GM12864 (cell line): ENCODE measurements around the gene ILF3.

ENCODE experiments used
- DNase-seq: peaks from one replicate; pipeline ENCODE4 v3.0.0-alpha.2; 2011; ENCODE audit warnings: low read depth
- H3K4me3 ChIP-seq: 2 replicates; pipeline ENCODE4 v1.5.1; 2011; ENCODE audit warnings: mild to moderate bottlenecking, low read depth, low read length, control low read depth
- TF ChIP-seq, protein P1 (sequence below): IDR thresholded peaks from 2 replicates; pipeline ENCODE4 v1.5.1; 2011; ENCODE audit warnings: low read depth, mild to moderate bottlenecking, moderate library complexity, low read length, control low read depth, inconsistent platforms; ENCODE audit errors: missing control alignments

ILF3 gene

DNA sequence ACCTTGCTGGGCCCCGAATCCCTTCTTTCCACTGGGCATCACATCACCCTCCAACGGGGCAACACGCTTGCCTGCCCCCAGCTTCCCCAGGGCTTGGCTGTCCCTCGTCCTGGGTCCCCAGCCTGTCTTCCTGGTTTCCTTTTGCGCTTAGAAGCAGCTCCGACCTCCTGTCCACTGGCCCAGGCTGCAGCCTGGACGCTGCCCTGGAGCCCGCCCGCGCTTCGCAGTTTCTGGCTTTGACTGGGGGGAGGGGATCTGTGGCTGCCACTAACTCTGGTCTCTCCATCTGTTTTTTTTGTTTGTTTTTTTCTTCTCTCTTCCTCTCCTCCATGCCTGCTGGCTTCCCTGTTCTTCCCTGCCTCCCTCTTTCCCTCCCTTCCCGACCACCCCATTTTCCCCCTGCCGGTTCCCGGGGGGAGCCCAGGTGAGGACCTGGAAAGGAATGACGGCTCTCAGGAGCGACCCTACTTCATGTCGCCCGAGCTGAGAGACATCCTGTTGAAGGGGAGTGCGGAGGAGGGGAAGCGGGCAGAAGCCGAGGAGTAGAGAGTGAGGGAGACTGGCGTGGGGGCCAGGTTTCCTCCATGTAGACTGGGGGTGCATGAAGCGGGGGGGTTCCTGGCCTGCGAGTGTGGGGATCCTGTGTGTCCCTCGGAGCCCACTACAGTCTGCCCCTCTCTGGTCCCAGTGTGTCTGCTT, 11.5 kb upstream of the ILF3 start:
- no peak for DNase-seq
- no peak overlapping the region for H3K4me3 ChIP-seq
- TF ChIP-seq, protein P1, sequence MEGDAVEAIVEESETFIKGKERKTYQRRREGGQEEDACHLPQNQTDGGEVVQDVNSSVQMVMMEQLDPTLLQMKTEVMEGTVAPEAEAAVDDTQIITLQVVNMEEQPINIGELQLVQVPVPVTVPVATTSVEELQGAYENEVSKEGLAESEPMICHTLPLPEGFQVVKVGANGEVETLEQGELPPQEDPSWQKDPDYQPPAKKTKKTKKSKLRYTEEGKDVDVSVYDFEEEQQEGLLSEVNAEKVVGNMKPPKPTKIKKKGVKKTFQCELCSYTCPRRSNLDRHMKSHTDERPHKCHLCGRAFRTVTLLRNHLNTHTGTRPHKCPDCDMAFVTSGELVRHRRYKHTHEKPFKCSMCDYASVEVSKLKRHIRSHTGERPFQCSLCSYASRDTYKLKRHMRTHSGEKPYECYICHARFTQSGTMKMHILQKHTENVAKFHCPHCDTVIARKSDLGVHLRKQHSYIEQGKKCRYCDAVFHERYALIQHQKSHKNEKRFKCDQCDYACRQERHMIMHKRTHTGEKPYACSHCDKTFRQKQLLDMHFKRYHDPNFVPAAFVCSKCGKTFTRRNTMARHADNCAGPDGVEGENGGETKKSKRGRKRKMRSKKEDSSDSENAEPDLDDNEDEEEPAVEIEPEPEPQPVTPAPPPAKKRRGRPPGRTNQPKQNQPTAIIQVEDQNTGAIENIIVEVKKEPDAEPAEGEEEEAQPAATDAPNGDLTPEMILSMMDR: no peak

- no peak for DNase-seq
- TF ChIP-seq, protein P1: no peak
Measured at GRCh38 chr19:10643172-10643967, 10.8 kb upstream of the ILF3 start.

DNA sequence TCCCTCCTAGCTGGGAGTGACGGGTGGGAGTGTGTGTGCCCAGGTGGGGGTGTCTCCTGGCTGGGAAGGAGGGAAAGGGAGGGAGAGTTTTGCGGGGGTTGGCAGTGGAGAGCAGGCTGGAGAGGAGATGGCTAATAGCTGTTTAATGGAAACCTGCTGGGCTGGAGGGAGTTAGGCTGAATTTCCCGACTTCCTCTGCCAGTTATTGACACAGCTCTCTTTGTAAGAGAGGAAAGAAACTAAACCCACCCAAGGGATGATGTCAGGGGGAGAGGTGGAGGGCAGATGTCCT, 10.2 kb upstream of the ILF3 start:
- TF ChIP-seq, protein P1: no peak
- H3K4me3 ChIP-seq: no peak overlapping the region
- no peak for DNase-seq

More at GRCh38 chr19:10643172-10643967, 10.8 kb upstream of the ILF3 start:
- no peak overlapping the region for H3K4me3 ChIP-seq

DNA sequence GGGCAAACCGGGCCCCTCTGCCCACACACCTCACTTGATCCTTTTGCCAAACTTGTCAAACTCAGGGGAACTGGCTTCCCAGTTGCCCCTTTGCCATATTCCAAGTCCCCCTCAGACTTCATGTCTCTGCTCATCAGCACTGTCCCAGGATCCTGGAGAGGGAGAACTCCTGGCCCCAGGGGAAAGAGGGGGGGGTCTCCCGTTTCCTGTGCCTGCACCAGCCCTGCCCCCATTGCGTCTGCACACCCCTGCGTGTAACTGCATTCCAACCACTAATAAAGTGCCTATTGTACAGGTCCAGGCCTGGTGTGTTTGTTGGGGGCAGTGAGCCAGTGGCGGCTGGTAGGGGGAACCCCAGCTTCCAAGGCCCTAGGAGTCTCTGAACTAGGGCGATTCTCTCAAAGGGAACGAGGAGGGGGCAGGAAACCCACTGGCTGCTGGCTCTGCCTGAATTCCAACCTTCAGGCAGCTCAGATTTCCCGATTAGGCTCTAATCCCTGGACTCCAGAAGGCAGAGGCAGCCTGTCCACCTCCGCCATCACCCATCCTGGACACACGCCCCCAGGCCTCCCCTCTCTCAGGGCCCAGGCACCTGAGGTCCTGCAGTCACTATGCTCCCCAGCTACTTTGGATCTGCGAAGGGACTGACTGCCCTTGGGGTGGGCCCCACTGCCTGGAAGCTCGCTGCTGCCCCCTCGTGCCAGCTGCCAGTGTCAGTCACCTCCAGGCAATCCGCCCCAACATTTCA, 9.7 kb upstream of the ILF3 start:
- no peak overlapping the region for H3K4me3 ChIP-seq
- TF ChIP-seq, protein P1: peak; percentile 89
- DNase-seq: no peak

- no peak for DNase-seq
- no peak overlapping the region for H3K4me3 ChIP-seq
- TF ChIP-seq, protein P1: no peak
Measured at GRCh38 chr19:10646456-10647159, 7.5 kb upstream of the ILF3 start.

DNA sequence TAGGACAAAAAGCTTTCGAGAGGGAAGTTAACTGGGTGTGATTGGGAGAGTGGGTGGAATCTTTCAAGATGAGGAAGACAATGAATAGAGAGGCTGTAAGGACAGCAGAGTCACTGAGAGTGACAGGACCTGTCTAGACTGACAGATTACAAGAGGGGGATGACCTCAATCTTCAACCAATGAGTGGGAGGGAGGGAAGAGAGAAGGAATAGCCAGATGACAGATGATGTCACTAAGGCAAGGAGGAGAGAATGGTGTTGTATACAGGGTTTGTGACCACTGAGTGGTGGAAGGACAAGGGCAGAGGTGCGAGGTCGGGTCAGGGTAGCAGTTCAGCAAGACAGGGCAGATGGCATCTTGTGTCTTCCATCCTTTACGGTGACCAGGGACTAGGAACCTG, 5.8 kb upstream of the ILF3 start:
- TF ChIP-seq, protein P1: no peak
- H3K4me3 ChIP-seq: no peak overlapping the region
- DNase-seq: no peak
